Measurements from ENCODE around the gene EIF5. TPM values are rescaled to one million over a fixed set of nuclear protein-coding genes. Genes with fewer than 3 reads are reported as not detected.

Gene EIF5
- 322 and 328 TPM in 2 replicates for total RNA-seq (ENCODE audit: low replicate concordance)

DNA sequence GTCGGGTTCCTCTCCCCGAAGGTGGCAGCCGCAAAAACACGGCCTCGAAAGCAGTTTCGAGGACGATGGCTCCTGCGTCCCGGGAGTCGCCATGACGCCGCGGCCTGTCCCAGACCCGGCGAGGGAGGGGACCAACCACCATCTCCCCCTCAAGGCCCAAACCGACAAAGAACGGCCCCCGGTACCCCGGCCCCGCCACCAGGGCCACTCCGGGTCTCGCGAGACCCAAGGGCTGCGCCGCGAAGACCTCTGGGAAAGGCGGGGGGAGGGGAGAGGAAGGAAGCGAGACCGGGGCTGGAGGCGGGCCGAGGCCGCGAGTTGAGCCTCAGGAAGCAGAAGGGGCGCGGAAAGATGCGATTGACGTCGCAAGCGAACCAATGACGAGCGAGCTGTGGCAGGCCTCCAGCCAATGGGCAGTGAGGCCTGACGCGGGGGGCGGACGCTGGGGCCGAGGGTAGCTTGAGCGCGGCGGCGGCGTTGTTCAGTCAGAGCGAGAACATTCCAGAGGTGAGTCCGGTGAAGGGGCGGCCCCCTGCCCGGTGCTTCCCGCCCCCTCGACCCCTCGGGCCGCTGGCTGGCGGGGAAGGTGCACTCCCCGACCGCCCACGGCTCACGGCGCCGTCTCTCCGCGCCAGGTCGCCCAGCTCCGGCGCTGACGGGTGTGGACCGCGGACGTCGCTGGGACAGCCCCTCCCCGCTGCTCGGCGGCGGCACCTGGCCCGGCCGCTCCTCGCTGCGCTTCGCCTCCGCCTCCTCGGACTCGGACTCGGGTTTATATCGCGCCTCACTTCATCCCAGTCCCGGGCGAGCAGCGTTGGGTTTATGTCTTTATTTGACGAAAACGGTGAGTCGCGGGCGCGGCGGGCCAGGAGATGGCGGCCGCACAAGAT lies at the start of gene EIF5:
Gene EIF5 (plus strand): TSS at position 484 of the 890 bp plus-strand sequence. CDS start 1,624 bp downstream, outside the sequence.
- TF ChIP-seq, protein P1, sequence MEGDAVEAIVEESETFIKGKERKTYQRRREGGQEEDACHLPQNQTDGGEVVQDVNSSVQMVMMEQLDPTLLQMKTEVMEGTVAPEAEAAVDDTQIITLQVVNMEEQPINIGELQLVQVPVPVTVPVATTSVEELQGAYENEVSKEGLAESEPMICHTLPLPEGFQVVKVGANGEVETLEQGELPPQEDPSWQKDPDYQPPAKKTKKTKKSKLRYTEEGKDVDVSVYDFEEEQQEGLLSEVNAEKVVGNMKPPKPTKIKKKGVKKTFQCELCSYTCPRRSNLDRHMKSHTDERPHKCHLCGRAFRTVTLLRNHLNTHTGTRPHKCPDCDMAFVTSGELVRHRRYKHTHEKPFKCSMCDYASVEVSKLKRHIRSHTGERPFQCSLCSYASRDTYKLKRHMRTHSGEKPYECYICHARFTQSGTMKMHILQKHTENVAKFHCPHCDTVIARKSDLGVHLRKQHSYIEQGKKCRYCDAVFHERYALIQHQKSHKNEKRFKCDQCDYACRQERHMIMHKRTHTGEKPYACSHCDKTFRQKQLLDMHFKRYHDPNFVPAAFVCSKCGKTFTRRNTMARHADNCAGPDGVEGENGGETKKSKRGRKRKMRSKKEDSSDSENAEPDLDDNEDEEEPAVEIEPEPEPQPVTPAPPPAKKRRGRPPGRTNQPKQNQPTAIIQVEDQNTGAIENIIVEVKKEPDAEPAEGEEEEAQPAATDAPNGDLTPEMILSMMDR (IDR thresholded peaks at IDR 0.05; ENCODE audit: insufficient read depth, low read length), result peak; percentile 38
- peak; percentile 99 for DNase-seq (ENCODE audit: low read depth)
- peak within 1 kb of the TSS; percentile 92 for H3K4me3 ChIP-seq (ENCODE audit: low read depth, low read length)

GRCh38 chr14:103284574-103285467 lies 49.2 kb upstream of the EIF5 start:
- peak; percentile 39 for DNase-seq (ENCODE audit: low read depth)
- no peak overlapping the region for H3K4me3 ChIP-seq (ENCODE audit: low read depth, low read length)
- TF ChIP-seq, protein P1 (IDR thresholded peaks at IDR 0.05; ENCODE audit: insufficient read depth, low read length), result no peak

DNA sequence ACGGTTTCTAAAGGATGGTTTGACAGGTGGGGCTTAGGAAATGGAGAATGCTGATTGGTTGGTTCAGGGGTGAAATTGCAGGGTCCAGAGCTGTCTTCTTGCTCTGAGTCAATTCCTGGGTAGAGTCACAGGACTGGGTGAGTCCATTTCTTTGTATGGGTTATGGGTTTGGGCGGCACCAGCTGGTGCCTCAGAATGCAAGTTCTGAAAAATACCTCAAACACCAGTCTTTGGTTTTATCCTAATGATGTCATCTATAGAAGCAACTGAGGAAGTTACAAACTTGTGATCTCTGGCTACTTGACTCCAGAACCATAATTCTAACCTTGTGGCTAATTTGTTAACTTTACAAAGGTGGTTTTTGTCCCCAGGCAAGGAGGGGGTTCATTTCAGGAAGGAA lies 47.6 kb upstream of the EIF5 start:
- no peak overlapping the region for H3K4me3 ChIP-seq (ENCODE audit: low read depth, low read length)
- no peak for DNase-seq (ENCODE audit: low read depth)
- TF ChIP-seq, protein P1 (IDR thresholded peaks at IDR 0.05; ENCODE audit: insufficient read depth, low read length), result no peak

- TF ChIP-seq, protein P1 (IDR thresholded peaks at IDR 0.05; ENCODE audit: insufficient read depth, low read length), result no peak
- no peak overlapping the region for H3K4me3 ChIP-seq (ENCODE audit: low read depth, low read length)
- DNase-seq (ENCODE audit: low read depth), result no peak
Observed at GRCh38 chr14:103286968-103287850, 46.8 kb upstream of the EIF5 start.

DNA sequence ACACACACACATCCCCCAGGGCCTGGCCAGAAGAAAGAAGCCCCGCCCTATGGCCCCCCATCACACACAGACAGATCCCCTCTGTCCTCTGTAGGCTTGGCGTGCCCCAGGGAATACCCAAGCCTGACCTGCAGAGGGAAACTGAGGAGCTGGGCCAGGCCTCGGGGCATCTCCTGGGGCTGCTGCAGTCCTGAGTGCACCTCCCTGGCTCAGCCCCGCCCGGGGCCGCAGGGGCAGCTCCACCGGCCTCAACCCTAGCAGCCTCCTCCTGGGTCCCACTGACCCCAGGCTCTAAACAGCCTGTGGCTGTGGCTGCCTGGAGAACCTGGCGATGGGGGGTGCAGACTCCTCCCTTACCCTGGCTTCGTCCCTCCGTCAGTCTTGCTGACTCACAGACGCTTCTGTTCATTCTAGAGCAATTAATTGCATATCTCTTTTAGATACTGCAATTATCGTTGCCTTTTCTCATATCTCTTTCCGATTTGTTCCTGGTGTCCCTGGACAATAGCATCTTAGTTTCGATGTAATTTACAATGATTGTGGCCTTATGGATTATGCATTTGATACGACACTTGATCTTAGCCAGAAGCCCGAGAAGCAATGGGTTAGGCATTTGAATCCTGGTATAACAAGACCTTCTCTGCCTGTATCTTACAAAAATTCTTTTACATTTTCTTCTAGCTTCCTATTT lies 45.8 kb upstream of the EIF5 start:
- no peak for DNase-seq (ENCODE audit: low read depth)

More for the DNA sequence above, 45.8 kb upstream of the EIF5 start:
- TF ChIP-seq, protein P1 (IDR thresholded peaks at IDR 0.05; ENCODE audit: insufficient read depth, low read length), result no peak
- H3K4me3 ChIP-seq (ENCODE audit: low read depth, low read length), result no peak overlapping the region
